ENCODE measurements around the gene INSL3. TPM values are rescaled to one million over a fixed set of nuclear protein-coding genes. Genes with fewer than 3 reads are reported as not detected.

INSL3 gene, protein sequence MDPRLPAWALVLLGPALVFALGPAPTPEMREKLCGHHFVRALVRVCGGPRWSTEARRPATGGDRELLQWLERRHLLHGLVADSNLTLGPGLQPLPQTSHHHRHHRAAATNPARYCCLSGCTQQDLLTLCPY
- under 1 TPM in 1 of 5 donors, not detected in 4; 0.28 TPM for polyA plus RNA-seq (ENCODE audit: insufficient read depth in 1 of 5, insufficient read length in 5 of 5, low replicate concordance in 1 of 5)
- long read RNA-seq, donor 1 = 0 reads
- long read RNA-seq, donor 2 = 0 reads
- long read RNA-seq, donor 3 = 0 reads
- long read RNA-seq, donor 4 = 0 reads
- long read RNA-seq, donor 5 = 0 reads
- long read RNA-seq, donor 6 = 0 reads
- long read RNA-seq, donor 7 = 0 reads
- long read RNA-seq, donor 8 = 0 reads

GRCh38 chr19:17821190-17821589, at the start of gene INSL3:
TSS of gene INSL3 (minus strand) at chr19:17821519. CDS start at chr19:17821506, 13 bp downstream.
- no peak for DNase-seq

DNA sequence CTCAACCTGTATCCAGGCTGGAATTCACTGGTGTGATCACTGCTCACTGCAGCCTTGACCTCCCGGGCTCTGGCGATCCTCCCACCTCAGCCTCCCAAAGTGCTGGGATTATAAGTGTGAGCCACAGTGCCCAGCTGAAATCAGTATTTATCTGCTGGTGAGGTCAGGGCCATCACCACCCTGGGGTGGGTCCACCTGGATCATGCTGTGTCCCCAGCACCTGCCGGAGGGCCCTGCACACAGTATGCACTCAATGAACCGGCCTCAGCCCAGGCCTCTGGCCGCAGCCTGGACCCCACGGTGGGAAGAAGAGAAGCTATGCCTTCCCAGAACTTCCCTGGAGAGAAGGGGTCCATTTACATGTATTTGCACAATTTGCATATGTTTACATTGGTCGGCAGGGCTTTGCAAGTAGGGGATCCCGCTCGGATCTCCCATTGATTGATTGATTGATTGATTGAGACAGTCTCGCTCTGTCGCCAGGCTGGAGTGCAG, 47.8 kb upstream of the INSL3 start:
- DNase-seq = no peak

GRCh38 chr19:17868669-17869068, 47.4 kb upstream of the INSL3 start:
- no peak for DNase-seq

DNA sequence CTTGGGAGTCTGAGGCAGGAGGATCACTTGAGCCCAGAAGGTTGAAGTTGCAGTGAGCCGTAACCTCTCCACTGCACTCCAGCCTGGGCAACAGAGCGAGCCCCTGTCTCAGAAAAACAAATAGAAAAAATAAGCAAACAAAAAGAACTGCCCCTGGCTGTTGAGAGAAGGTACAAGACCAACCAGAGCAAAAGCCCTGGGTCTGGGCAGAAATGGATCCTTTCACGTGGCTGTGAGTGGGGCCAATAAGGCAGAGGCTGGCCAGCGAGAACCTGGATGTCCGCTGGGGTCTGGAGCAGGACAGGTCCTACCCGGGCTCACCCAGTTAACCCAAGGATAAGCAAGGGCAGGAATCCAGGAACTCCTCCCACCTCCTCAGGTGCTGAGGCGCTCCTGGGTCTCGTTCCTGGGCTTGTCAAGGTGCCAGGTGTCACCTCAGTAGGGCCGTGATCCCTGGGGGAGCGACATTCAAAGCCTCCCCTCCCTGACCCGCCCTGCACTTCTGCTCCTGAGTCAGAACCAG, 45.7 kb upstream of the INSL3 start:
- DNase-seq = no peak

DNA sequence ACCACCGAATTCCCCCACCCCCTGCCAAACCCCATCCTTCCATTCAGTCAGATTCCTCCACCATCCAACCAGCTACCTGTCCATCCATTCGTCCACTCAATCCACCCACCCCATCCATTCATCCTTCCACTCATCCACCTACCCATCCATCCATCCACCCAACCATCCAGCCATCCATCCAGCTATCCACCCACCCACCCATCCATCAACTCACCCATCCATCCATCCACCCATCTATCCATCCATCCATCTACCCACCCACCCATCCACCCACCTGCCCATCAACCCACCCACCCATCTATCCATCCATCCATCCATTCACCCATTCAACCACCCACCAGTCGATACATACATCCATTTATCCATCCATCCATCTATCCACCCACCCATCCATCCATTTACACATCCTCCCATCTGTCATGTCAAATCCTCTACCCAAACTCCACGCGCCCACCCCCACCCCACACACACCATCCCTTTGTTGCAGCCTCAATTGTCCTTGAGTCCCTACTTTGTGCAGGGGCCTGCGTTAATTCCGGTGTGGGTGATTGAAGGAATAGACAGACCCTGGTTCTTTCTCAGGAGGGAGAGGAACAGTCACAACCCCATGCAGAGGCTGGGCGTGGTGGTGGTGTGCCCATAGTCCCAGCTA, 45.1 kb upstream of the INSL3 start:
- DNase-seq = no peak

- no peak for DNase-seq
Measured at GRCh38 chr19:17865364-17866311, 44.3 kb upstream of the INSL3 start.

DNA sequence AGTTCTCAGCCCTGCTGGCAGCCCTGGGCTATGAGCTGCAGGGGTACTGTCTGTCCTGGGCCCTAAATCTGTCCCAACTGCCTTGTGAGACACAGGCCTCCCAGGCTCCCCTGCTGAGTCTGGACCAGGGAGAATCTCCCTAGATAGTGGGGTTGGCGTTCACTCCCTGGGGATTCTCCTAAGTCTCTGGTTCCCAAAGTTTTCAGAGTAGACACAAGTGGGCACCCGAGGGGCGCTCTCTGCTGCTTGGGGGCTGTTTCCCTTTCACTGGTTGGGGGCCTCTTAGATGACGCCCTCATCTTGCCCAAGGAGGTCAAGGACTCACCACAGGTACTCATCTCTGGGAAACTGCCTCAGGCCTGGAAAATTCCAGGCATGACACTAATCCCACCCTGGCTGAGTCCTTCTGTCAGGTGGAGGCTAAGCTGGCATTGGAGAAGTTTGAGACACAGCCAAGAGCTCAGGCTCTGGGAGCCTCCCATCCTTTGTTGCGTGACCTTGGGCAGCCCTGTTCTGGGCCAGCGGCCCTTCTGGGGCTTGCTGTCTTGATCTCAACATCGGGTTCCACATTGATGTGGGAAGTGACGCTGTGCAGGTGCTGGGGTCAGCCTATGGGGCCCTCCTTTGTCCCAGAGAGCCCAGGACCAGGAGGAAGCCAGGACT, 42.3 kb upstream of the INSL3 start:
- DNase-seq = no peak

- no peak for DNase-seq
Measured at GRCh38 chr19:17862711-17863519, 41.6 kb upstream of the INSL3 start.

DNA sequence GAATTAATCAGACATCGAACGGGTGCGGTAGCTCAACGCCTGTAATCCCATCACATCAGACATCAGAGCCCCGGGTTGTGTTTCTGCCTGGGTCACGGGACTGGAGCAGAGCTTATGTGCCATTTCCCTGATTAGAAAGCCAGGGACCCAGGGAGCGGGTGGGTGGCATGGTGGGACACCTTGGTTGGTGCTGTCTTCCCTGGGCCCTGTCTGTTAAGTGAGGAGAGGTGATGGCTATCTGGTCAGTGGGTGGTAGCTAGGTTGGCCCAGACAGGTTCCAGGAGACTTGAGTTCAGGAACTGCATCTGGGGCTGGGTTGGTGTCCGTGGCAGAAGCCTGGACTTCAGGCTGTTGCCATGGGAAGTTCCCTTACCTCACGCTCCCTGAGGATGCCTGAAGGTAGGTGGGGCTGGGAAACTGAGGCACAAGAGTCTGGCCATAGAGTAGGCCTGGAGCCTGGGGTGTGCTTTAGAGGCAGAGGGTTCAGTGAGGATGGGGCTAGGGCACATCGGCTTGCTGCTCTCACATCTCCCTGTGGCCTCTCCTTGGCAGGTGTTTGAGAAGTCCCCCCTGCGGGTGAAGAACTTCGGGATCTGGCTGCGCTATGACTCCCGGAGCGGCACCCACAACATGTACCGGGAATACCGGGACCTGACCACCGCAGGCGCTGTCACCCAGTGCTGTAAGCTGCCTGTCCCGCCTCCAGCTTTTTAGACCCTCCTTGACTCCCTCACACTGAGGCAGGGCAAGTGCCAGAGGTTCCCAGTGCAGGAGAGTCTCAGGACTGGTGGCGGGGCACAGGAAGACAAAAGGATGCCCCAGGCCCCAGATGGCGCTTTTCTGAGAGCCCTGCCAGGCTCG, 40.5 kb upstream of the INSL3 start:
- DNase-seq = no peak

GRCh38 chr19:17860993-17861360, 39.7 kb upstream of the INSL3 start:
- DNase-seq = no peak

DNA sequence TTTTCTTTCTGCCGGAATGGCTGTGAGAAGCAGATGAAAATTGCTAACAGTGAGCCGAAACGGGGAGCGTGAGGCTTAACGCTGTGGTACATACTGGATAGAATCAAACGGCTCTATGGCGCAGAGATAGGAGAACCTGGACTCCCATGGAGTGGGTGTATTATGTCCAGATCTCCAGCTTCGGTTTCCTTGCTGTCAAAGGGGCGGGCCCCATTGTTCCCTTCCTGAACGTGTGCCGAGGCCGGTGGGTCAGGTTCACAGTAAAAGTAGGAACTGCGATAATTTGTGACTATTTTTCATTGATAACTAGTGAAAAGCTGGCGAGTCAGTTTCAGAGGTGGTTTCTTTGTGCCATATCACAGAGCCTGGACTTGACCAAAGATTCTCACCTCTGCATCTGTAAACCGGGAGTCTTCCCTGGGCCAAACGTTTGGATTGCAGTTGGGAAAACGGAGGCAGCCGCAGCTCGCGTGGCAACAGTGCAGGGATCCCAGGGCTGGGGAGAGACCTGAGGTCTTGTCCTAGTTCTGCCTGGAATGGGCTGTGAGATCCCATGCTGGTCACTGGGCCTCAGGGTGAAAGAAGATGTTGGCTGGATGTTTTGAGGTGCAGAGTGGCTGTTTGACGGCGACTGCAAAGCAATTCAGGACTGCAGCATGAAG, 39.1 kb upstream of the INSL3 start:
- no peak for DNase-seq

GRCh38 chr19:17859533-17860330, 38.4 kb upstream of the INSL3 start, which contains the start of gene RPL18A:
TSS of gene RPL18A (plus strand) at chr19:17859910. CDS start at chr19:17859957, 47 bp downstream.
- peak; percentile 98 to 99 for DNase-seq

DNA sequence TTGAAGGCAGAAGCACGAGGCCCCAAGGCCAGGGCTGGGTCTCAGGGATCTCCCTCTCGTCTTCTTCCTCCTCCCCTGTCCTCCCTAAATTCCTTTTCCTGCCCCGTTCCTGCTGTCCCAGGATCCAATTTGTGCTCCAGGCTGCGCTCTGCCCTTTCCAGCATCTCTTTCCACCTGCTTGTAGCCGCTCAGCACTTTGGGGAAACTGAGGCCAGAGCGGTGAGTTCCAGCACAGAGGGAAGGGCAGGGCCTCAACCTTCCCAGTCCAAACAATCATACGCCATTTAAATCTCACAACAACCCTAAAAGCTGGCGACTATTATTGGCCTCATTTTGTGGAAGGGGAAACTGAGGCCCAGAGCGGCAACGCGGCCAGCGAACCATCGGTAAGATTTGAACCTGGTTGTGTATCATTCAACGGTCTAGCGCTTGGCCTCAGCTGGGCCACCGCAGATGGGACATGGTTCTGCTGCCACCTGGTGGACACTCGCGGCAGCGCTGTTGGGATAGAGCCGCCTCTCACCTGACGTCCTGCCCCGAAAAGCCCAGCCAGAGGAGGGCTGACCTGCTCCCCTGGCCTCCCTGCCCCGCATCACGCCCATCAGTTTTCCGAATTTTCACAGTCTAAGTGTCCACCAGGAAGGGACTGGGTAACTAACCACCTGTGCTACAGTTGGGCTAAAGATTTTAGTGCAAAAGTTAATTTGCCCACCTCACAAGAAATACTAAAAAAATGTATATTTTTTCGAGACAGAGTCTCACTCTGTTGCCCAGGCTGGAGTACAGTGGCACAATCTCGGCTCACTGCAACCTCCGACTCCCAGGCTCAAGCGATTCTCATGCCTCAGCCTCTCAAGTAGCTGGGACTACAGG, 34.2 kb upstream of the INSL3 start:
- DNase-seq = peak; percentile 37 to 65

DNA sequence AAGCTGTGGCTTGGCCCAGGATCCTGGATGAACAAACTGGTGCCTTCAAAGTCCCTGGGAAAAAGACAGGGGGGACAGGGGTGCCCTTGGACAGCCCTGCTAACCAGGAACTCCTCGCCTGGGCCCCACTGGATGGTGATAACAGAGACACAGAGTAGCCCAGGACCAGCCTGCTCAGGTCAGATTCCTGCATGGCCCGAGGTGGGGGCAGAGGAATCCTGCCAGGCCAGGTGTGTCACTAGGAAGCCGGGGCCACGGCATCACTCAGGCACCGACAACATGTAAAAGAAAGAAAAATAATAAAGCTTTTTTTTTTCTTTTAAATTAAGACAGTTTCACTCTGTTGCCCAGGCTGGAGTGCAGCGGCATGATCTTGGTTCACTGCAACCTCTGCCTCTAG, 32.7 kb upstream of the INSL3 start:
- no peak for DNase-seq

GRCh38 chr19:17848595-17849292, 27.4 kb upstream of the INSL3 start:
- DNase-seq = no peak

All from right lung (tissue), 10 donors.